ENCODE data around the gene ACTL8. TPM values are rescaled to one million over a fixed set of nuclear protein-coding genes. Genes with fewer than 3 reads are reported as not detected.

ACTL8 gene, protein sequence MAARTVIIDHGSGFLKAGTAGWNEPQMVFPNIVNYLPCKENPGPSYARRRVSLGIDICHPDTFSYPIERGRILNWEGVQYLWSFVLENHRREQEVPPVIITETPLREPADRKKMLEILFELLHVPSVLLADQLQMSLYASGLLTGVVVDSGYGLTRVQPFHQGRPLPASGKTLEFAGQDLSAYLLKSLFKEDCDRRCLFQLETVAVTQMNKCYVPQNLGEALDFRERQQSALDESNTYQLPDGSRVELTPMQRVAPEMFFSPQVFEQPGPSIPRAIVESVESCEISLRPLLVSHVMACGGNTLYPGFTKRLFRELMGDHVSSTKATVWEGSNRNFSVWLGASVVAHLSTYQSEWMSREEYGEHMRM
- total RNA-seq: not detected in 2 replicates

DNA sequence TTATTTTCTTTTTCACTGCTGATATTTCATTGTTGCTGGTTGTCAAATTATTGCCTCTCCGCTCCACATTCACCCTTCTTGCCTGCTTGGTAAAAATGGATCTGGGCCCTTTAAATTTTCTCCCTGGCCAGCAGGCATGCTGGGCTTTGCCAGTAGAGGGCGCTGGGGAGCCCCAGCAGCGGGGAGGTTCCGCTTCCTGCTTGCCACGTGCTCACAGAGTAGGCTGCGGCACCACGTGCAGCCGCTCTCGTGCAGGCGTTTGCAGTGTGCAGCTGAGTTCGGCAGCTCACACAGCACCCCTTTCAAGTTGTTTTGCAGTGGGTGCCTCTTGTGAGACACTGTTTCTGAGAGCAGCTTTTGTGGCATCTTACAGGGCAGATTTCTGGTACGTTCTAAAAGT, at the start of gene ACTL8:
TSS of gene ACTL8 (plus strand) at position 214 of the 400 bp plus-strand sequence. CDS start 67,676 bp downstream, outside the sequence.
- Mint-ChIP-seq H3K4me3 (no peak within 1 kb of the TSS), H3K27me3 (no peaks in the 10 kb centered on the region), H3K4me1 (no peaks in the 10 kb centered on the region), H3K9me3 (peaks cover 23% of the 10 kb centered on the region), H3K36me3 (ENCODE audit: low read depth) (no peaks in the 10 kb centered on the region), H3K27ac (no peak within 1 kb of the TSS)
- intact Hi-C loops (cut with micrococcal nuclease): no loop called here
- DNase-seq: no peak

DNA sequence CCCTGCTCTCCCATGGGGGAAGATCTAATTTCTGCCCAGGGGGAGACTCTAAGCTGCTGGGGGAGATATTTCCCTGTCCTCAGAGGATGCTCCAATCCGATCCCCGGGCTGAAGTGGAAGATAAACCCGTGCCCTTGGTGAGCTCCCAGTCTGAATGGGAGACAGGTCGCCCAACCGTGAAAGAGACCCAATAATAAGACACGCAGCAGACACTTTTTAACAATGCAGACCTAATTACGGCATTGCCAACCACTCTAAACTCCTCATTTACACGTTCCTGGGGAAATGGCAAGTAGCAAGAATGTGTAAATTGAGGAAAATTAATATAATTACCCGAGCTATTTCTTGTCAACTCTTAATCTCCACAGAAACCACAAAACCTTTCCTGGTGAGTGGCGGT, 48.7 kb upstream of the ACTL8 start:
- Mint-ChIP-seq H3K27ac (no peak overlapping the region), H3K27me3 (no peaks in the 10 kb centered on the region), H3K4me3 (no peak overlapping the region), H3K9me3 (no peaks in the 10 kb centered on the region), H3K36me3 (ENCODE audit: low read depth) (no peaks in the 10 kb centered on the region), H3K4me1 (no peaks in the 10 kb centered on the region)
- no peak for DNase-seq
- intact Hi-C loops (cut with micrococcal nuclease): no loop called here

DNA sequence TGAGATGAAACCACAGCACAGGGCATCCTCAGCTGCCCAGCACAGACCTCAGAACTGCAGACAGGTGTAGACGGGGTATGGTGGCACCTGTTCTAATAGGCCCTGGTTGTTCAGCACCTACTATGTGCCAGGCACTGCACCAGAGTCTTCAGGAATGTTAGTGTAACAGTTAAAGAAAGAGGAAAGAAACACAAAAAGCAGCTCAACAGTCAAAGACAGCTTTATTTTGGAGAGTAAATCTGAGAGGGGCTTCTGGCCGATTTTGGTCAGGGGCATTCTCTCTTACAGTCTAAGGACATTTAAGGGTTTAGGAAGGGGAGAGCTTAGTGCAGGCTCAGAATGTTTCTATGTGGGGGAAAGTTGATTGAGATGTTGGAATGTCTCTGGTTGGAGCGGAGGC, 45.2 kb upstream of the ACTL8 start:
- H3K4me1 Mint-ChIP-seq: no peaks in the 10 kb centered on the region
- no peaks in the 10 kb centered on the region for H3K36me3 Mint-ChIP-seq (ENCODE audit: low read depth)
- no peak overlapping the region for H3K4me3 Mint-ChIP-seq
- no peaks in the 10 kb centered on the region for H3K9me3 Mint-ChIP-seq
- H3K27ac Mint-ChIP-seq: no peak overlapping the region
- intact Hi-C loops (cut with micrococcal nuclease): no loop called here
- H3K27me3 Mint-ChIP-seq: no peaks in the 10 kb centered on the region
- no peak for DNase-seq

DNA sequence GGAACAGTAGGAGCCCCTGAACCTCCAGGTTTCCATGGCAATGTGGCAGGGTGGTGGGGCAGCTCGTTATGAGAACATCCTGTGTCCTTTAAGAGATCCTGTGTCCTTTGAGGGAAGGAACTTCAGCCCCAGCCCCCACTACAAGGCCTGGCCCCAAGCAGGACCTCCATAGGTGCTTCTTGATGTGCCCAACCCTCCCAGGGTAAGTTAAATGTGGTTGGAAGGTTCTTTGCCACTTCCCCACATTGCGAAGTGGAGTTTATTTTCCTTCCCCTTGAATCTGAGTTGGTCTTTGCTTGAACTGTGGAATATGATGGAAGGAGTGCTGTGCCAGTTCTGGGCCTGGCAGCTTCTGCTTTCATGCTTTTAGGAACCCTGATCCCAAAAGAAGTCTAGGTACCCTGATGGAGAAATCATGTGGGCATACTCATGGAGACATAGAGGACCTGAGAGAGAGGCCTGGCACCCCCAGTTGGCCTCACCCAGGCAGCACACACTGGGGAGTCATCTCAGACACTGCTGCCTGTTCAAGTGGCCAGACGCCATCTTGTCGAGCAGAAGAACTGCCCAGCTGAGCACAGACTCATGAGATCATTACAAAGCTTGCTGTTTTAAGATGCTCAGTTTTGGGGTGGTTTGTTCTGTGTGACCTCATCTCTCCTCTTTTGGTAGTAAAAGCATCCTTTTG, 44.1 kb upstream of the ACTL8 start:
- no peak for DNase-seq
- no peak overlapping the region for H3K27ac Mint-ChIP-seq
- H3K4me1 Mint-ChIP-seq: no peaks in the 10 kb centered on the region
- H3K27me3 Mint-ChIP-seq: no peaks in the 10 kb centered on the region
- intact Hi-C loops (cut with micrococcal nuclease): no loop called here
- no peak overlapping the region for H3K4me3 Mint-ChIP-seq
- H3K36me3 Mint-ChIP-seq (ENCODE audit: low read depth): no peaks in the 10 kb centered on the region
- H3K9me3 Mint-ChIP-seq: no peaks in the 10 kb centered on the region

DNA sequence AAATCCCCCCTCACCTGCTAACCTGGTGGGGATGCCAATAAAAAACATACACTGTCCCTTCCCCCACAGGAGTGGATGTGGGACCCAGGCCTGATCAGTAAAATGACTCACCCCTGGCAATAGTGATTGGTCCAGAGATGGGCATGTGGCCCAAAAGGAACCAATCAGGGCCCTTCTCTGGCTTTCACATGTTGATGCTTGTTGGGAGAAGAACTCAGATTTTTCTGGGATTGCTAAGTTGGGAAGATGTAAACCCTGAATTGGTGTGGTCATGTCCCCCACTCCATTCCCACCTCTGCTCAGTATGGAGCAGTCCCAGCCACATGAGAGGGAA, 43.6 kb upstream of the ACTL8 start:
- Mint-ChIP-seq H3K4me1 (no peaks in the 10 kb centered on the region), H3K9me3 (no peaks in the 10 kb centered on the region), H3K27me3 (no peaks in the 10 kb centered on the region), H3K36me3 (ENCODE audit: low read depth) (no peaks in the 10 kb centered on the region), H3K27ac (no peak overlapping the region), H3K4me3 (no peak overlapping the region)
- DNase-seq: no peak
- intact Hi-C loops (cut with micrococcal nuclease): no loop called here

DNA sequence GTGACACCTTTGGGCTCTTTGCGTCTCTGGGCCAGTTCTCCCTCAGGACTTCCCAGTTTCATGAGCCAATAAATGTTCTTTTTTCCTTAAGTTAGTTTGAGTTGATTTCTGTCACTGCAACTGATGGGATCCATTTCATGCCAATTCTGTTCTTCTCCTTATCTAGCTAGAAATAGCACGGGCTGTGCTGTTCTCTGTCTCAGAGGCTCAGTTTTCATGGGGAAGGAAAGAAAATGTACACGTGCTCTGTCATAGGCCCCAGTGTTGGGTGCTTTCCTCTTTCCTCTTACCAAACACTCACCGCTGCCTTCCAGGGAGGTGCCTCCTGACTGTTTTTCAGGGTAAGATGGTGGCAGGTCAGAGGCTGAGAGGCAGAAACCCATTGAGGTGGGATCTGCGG, 43.2 kb upstream of the ACTL8 start:
- Mint-ChIP-seq H3K4me1 (no peaks in the 10 kb centered on the region), H3K9me3 (no peaks in the 10 kb centered on the region), H3K27ac (no peak overlapping the region), H3K27me3 (no peaks in the 10 kb centered on the region), H3K36me3 (ENCODE audit: low read depth) (no peaks in the 10 kb centered on the region), H3K4me3 (no peak overlapping the region)
- no peak for DNase-seq
- intact Hi-C loops (cut with micrococcal nuclease): no loop called here

DNA sequence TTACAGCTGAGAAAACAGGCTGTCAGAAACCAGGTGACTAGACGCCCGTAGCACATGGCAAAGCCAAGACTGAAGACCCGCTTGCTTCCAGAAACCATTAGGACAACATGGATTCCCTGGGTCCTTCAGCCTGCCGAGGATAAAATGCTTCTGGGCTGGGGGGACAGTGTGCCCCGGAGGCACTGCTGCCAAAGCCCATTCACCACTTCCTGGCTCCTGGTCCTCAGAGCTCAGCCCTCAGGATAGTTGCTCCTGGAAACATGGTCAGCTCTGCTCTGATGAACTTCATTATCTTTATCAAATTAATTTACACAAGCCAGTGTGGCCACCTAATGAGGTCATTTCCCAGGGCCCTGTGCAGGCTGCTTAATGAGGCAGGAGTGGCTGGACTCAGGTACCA, 41.1 kb upstream of the ACTL8 start:
- H3K27ac Mint-ChIP-seq: no peak overlapping the region
- no peak overlapping the region for H3K4me3 Mint-ChIP-seq

DNA sequence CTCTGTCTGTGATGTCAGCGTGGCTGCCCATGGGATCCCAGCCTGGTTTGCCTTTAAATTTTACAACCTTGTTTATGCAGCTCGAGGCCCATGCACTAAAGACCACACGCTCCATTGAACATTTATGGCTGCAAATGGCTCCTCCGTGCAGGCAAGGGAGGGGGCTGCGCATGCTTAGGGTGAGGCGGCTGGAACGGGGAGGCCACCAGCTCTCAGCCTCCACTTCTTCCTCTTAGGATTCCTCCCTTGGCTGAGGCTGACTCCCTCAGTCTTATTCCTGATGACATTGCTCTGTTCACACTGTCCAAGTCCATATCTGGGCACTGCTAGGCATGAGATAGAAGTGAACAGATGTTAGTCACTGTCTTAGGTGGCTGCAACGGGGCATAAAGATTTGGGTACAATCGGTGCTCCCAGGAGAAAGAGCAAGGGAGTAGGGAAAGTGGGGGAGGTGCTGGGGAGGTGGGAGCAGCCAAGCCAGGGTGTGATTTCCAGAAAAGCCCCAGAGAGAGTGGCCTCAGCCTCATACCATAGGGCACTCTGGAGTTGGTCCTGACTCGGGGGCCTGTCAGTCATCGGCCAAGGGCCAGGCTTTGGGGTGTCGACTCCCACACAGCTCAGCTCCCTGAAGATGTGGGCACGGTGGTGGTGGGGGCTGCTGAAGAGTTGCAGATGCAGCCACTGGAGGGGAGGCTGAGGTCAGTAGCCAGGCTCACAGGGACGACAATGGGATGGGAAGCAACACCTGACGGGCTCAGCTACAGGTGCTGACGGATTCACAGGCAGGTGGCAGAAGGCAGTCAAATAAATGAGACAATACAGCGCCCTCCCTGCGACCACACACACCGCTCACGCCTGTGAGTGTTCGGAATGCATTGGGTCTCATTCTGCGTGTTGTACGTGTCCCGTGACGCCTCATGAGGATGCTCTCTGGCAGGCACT, 37.3 kb upstream of the ACTL8 start:
- no peak for DNase-seq
- H3K9me3 Mint-ChIP-seq: no peaks in the 10 kb centered on the region
- no peaks in the 10 kb centered on the region for H3K4me1 Mint-ChIP-seq
- H3K27ac Mint-ChIP-seq: no peak overlapping the region
- no peak overlapping the region for H3K4me3 Mint-ChIP-seq
- H3K27me3 Mint-ChIP-seq: no peaks in the 10 kb centered on the region
- intact Hi-C loops (cut with micrococcal nuclease): no loop called here
- no peaks in the 10 kb centered on the region for H3K36me3 Mint-ChIP-seq (ENCODE audit: low read depth)

More for the DNA sequence above, 41.1 kb upstream of the ACTL8 start:
- H3K4me1 Mint-ChIP-seq: no peaks in the 10 kb centered on the region
- no peak for DNase-seq
- H3K27me3 Mint-ChIP-seq: no peaks in the 10 kb centered on the region
- intact Hi-C loops (cut with micrococcal nuclease): no loop called here
- no peaks in the 10 kb centered on the region for H3K9me3 Mint-ChIP-seq
- no peaks in the 10 kb centered on the region for H3K36me3 Mint-ChIP-seq (ENCODE audit: low read depth)

DNA sequence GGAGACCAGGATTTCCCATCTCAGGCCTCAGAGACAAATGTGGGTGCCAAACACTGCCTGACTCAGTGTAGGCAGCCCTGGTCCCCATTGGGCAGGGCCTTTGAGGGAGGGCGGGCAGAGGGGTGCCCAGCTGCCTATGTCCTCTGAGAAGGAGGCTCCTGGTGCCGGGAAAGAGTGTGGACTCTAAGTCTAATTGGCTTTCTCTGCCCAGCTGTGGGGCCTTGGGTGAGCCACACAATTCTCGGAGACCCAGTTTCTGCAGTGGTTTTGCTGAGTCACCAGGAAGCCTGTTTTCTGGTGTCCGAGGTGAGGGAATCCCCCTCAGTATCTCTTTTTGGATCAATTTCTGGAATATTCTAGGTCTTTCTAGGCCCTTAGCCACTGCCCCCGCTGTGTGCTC, 35.3 kb upstream of the ACTL8 start:
- Mint-ChIP-seq H3K27me3 (no peaks in the 10 kb centered on the region), H3K4me3 (no peak overlapping the region), H3K4me1 (no peaks in the 10 kb centered on the region), H3K36me3 (ENCODE audit: low read depth) (no peaks in the 10 kb centered on the region), H3K27ac (no peak overlapping the region), H3K9me3 (no peaks in the 10 kb centered on the region)
- no peak for DNase-seq
- intact Hi-C loops (cut with micrococcal nuclease): no loop called here

DNA sequence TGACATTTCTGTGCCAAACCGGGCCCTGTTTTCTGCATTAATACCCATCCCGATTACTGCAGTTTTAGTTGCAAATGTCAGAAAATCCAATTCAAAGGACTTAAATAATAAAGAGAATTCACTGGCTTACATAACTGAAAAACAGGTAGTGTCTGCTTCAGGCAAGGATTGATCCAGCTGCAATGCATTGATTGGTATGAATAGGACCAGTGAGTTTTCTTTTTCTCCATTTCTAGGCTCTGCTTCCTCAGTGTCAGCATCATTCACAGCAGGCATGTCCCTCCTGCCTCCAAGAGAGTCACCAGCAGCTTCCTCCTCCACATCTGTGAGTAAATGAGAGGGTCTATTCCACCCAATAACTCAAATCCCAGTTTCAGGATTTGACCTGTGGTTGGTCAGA, 33.7 kb upstream of the ACTL8 start:
- Mint-ChIP-seq H3K4me1 (no peaks in the 10 kb centered on the region), H3K9me3 (no peaks in the 10 kb centered on the region), H3K36me3 (ENCODE audit: low read depth) (no peaks in the 10 kb centered on the region), H3K27me3 (no peaks in the 10 kb centered on the region), H3K27ac (no peak overlapping the region), H3K4me3 (no peak overlapping the region)
- no peak for DNase-seq
- intact Hi-C loops (cut with micrococcal nuclease): no loop called here

DNA sequence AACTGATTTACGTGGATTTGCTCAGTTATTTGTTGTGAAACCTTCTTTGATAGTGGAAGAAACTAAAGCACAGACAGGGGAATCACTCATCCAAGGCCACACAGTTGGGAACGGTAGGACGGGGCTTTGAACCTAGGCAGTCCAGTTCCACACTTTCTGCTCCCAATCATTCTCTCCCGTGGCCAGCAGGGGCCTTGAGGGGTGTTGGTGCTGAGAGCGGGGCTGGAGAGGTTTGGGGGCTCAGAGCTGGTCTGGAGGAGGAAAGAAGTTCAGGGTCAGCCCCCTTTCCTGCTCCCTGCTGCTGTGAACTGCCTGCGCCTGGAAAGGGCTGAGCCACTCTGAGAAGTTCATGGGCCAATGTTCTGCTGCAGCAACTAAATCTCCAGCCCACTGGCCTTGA, 31.4 kb upstream of the ACTL8 start:
- no peaks in the 10 kb centered on the region for H3K4me1 Mint-ChIP-seq
- H3K4me3 Mint-ChIP-seq: no peak overlapping the region
- H3K9me3 Mint-ChIP-seq: no peaks in the 10 kb centered on the region
- no peak overlapping the region for H3K27ac Mint-ChIP-seq
- no peak for DNase-seq
- H3K36me3 Mint-ChIP-seq (ENCODE audit: low read depth): no peaks in the 10 kb centered on the region
- intact Hi-C loops (cut with micrococcal nuclease): no loop called here
- H3K27me3 Mint-ChIP-seq: no peaks in the 10 kb centered on the region

DNA sequence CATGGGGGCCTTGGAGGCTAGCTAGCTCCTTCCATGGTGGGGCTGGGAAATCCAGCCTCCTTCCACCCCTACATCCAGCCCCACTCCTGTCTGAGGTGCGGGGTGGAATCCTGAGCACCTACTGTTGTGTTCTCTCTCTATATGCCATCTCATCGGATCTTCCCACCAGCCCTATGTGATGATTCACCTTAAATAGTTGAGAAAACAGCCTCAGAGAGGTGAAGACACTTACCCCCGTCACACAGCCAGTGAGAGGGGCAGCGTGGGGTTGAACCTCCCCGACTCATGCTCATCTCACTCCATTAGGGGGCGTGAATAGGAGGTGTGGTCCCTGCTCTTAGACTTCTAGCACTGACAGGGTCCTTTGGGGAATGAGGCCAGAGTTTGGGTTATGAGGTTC, 31.0 kb upstream of the ACTL8 start:
- Mint-ChIP-seq H3K9me3 (no peaks in the 10 kb centered on the region), H3K27ac (no peak overlapping the region), H3K27me3 (no peaks in the 10 kb centered on the region), H3K36me3 (ENCODE audit: low read depth) (no peaks in the 10 kb centered on the region), H3K4me1 (no peaks in the 10 kb centered on the region), H3K4me3 (no peak overlapping the region)
- intact Hi-C loops (cut with micrococcal nuclease): no loop called here
- DNase-seq: no peak

DNA sequence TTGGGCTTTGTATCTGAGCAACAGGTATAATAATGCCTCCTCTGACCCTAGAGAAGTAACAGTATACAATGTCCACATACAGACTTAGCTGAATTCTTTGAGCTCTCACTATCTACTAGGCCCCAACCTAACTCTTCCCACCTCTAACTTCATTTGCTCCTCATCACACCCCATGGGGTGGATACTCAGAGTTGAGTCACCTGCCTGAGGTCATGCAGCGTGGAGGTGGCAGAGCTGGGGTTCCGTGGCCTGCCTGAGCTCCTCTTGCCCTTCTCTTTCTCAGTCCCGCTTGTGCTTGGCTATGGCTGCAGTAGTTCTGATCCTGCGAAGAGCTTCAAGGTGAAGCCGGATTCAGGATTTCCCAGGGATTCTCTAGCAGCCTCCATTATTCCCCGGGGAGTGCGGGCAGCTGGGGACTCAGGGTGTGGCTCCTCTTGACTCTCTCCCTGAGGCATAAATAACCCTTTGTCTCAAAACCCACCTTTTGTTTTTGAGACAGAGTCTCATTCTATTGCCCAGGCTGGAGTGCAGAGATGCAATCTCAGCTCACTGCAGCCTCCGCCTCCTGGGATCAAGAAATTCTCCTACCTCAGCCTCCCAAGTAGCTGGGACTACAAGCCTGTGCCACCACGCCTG, 29.9 kb upstream of the ACTL8 start:
- no peak overlapping the region for H3K27ac Mint-ChIP-seq
- H3K4me3 Mint-ChIP-seq: no peak overlapping the region
- DNase-seq: no peak
- H3K9me3 Mint-ChIP-seq: no peaks in the 10 kb centered on the region
- H3K36me3 Mint-ChIP-seq (ENCODE audit: low read depth): no peaks in the 10 kb centered on the region
- intact Hi-C loops (cut with micrococcal nuclease): no loop called here
- H3K27me3 Mint-ChIP-seq: no peaks in the 10 kb centered on the region
- H3K4me1 Mint-ChIP-seq: no peaks in the 10 kb centered on the region
